NCI-H446 treated with DMSO at 0.1 percent for 48 hours (cell line): ENCODE measurements around the gene SAMD8.
A peak's percentile ranks its signal among the peaks of the same experiment; 100 is the strongest.
"Not testable (repeated sequence)": the region's sequence is repeated elsewhere in the genome, so short reads cannot be mapped to it uniquely, and the experiment has no call there.

Experiments
- DNase-seq: peaks from one replicate; lab custom pipeline; 2025; lab: John Stamatoyannopoulos, UW

Gene SAMD8

DNA sequence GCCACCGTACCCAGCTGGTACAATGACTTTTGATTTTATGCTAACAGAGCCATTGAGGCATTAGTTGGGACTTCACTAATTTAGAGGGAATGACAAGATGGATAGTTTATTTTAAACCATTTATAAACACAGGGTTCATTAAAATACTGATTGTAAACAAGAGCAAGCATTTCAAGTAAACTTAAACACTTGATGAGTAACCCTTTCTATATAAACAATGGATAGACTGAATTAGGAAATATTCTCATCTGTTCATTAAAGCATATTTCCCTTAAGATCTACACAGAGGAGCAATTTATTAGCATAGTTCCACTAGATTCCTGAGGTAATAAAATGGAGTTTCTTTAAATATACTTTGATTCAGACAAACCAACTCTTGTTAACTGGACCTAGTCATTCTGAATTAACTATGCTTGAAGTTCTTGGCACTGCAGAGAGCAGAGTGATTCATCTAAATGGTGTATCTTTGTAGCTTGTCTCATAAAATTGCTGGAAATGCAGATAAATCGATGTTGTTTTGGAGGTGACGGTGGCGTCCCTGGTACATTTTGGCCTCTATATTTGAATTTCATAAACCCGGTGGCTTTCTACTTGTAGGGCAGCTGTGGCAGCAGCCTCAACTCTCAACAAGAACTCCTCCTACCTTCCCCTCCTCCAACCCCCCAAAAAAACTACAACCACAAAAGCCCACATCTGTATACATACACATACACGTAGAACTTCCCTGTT, 83.7 kb downstream of the SAMD8 start:
- no peak for DNase-seq

DNA sequence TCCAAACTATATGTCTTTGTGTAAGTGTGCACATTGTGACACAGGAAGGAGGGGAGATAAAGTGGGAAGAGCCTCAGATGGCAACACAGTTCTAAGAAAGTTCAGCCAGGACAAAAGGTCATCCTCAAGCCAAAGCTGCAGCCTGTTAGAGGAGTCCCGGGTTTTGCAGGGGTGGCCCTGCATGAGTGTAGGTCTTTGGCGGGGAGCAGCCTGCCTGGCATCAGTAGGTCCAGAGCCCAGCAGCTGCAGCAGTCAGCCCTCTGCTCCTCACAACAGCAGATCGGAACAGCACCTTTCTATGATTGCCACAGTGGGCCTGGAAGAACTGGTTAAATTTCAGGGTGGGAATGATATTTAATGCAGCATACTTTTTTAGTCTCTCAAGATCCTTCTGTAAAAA, 85.6 kb downstream of the SAMD8 start:
- DNase-seq = no peak

DNA sequence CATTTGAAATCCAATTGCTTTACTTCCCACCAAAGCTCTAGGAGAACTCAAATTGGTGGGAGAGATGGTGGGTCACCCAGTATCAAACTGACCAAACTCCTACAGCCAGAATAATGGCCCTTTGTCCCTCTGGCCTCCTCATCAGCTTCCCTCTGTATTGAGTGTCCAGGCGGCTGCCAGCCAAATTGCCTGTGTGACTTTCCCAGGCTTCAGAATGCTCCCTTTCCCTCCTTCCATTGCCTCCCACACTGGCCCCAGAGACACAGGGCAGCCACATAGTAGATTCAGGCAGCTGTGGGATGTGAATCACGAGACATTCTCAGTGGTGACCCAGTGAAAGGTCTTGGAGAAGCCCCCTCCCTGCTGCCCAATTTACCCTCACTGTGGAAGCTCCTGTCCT, 86.5 kb downstream of the SAMD8 start:
- DNase-seq = no peak

DNA sequence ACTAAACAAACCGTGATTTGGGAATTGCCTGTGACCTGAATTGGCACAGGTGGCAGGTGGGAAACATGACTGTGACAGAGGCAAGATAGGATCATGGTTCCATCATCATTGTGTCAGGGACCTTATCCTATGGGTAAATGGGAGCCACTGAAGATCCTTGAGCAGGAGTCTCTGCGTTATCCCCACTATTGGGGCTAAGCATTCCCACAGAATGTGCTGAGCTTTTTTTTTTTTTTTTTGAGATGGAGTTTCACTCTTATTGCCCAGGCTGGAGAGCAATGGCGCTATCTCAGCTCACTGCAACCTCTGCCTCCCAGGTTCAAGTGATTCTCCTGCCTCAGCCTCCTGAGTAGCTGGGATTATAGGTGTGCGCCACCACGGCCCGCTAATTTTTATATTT, 88.5 kb downstream of the SAMD8 start:
- not testable (repeated sequence) for DNase-seq

DNA sequence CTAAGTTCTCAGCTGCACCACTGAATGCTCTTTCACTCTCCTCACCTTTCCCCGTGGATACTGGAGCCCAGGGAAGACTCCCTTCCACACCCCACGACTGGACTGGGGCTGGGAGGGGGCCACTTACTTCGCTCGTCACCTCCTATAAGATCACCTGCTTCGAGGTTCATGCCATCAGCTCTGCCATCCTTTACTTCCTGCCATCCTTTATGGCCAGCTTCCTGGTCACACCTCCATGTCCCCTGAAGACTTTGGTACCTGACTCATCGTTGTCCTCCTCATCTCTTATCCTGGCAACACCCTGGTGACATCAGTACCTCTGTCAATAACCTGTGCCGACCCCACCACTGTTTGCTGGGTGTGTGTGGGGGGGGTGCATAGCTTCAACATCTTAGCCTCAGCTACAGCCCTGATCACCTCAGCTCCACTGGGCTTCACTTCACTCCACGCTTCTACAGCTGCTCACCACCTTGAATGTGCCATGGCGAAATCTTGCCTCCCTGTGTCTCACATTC, 90.4 kb downstream of the SAMD8 start:
- no peak for DNase-seq

DNA sequence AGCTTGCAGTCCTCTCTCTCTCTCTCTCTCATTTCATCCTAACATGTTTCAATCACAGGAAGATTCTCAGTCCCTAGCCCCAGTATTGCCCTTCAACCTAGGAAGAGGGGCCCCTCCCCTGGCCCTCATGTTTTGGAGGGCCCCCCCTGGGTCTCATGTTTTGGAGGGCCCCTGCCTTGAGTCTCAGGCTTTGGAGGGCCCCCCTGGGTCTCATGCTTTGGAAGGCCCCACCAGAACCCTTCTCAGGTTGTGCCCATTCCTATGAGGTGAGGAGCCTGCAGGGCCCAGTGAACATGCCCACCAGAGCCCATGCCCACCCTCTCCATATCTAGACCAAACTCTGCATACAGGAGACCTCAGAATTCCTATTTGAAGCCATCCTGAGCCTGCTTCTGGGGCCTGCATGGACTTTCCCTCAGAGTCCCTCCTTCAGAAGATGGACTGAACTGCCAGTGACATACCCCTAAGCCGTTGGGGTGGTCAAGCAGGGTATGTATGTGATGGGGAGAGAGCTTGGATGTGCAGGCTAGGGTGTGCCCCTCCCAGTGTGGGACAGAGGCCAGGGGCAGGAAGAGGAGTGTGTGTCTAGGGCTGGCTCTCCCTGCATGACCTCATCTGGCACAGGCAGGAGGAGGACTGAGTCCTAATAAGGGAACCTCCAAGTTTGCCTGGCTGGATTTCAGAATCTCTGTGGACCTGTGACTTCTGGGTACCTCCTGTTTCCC, 91.0 kb downstream of the SAMD8 start:
- DNase-seq = no peak

DNA sequence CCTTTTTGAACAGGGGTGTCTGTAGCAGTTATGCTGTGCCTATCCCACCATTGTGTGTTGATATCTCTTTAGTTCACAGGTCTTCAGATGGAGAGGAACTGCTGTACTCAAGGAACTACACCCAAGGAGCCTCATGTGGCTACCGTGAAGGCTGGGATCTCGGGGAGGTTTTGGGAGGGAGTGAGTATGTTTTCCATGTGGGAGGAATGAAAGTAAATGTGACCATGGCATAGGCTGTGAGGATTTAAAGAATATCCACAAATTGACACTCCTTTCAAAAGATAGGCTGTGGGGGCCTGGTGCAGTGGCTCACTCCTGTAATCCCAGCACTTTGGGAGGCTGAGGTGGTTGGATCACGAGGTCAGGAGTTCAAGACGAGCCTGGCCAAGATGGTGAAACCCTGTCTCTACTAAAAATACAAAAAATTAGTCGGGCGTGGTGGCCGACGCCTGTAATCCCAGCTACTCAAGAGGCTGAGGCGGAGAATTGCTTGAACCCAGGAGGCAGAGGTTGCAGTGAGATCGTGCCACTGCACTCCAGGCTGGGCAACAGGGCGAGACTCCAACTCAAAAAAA, 91.7 kb downstream of the SAMD8 start:
- DNase-seq = not testable (repeated sequence)

DNA sequence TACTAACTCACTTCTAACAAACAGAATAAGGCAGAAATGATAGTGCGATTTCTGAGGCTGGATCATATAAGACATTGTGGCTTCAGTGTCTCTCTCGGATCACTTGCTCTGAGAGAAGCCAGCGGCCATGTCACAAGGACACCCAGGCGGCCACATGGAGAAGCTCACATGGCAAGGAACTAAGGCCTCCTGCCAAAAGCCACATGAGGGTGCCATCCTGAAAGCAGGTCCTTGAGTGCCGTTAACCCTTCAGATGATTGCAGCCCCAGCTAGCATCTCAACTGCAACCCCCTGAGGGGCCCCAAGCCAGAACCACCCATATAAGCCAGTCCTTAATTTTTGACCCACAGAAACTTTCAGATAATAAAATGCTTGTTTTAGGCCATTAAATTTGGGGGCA, 92.3 kb downstream of the SAMD8 start:
- DNase-seq = no peak

DNA sequence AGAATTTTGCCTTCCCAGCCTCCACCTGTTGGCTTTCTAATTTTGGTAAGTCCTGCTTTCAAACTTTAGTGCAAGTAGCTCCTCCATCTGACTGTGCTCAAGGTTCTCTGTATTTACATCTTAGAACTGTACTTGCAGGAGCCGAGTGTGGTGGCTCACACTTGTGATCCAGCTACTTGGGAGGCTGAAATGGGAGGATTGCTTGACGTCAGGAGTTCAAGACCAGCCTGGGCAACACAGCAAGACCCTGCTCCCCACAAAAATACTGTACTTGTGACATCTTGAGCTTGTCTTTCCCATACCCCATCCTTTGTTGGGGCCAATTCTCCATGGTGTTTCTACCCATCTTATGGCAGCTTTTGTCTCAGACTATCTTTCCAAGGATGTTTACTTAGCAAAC, 94.5 kb downstream of the SAMD8 start:
- no peak for DNase-seq

DNA sequence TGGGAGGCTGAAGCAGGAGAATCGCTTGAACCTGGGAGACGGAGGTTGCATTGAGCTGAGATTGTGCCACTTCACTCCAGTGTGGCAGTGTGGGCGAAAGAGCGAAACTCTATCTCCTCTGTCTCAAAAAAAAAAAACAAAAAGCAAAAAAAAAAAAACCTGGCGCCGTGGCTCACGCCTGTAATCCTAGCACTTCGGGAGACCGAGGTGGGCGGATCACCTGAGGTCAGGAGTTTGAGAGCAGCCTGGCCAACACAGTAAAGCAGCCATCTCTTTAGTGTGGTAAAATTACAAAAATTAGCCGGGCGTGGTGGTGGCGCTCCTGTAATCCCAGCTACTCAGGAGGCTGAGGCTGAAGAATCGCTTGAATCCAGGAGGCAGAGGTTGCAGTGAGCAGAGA, 95.2 kb downstream of the SAMD8 start:
- DNase-seq = not testable (repeated sequence)

DNA sequence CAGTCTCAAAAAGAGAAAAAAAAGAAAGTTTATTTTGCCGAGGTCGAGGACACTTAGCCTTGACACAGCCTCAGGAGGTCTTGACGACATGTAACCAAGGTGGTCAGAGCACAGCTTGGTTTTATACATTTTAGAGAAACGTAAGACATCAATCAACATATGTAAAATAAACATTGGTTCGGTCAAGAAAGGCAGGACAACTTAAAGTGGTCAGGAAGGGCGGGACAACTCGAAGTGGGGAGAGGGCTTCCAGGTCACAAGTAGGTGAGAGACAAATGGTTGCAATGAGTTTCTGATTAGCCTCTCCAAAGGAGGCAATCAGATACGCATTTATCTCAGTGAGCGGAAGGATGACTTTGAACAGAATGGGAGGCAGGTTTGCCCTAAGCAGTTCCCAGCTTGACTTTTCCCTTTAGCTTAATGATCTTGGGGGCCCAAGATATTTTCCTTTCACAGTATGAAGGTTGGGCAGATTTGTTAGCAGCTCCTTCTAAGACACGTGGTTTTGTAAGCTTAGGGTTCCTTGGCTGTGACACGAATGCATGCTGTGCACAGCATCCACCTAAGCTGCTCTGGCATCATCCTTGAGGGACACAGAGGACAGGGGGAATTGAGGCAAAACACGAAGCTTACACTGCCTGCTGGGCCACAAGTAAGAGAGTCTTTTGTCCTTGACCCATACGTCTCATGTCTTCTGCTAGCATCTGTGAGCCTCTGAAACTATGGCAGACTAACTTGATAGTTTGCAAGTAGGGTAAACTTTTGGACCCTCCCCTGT, 95.8 kb downstream of the SAMD8 start:
- DNase-seq = no peak

DNA sequence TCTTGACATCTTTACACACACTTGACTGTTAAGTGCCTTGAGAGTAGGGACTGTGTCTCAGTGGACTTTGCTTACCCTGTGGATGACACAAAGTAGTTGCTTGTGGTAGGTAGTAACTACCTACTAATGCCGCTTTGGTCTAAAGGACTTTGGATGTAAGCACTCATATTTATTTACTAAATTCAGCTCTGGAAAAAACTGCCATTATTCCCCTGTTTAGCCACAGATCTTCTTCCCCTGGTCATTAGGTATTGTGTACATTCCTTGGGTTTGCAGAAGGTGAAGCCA, 96.3 kb downstream of the SAMD8 start:
- no peak for DNase-seq

DNA sequence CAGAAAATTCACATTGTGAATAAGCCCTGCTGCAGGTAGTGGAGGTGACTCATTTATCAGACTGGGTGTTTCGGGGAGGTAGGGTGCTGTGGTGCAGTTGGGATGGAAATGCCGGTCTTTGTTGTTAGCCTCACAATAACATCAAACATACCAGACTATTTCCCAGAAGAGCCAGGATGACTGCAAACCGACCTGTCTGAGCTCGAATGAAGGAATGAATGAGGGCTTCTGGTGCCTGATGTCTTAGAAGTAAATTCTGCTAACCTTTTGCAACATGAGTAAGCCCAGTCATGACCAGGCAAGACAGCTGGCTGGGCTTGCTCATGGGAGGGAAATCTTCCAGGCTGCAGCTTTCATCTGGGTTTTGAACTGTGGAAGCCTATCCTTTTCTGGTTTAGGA, 96.7 kb downstream of the SAMD8 start:
- DNase-seq = no peak

DNA sequence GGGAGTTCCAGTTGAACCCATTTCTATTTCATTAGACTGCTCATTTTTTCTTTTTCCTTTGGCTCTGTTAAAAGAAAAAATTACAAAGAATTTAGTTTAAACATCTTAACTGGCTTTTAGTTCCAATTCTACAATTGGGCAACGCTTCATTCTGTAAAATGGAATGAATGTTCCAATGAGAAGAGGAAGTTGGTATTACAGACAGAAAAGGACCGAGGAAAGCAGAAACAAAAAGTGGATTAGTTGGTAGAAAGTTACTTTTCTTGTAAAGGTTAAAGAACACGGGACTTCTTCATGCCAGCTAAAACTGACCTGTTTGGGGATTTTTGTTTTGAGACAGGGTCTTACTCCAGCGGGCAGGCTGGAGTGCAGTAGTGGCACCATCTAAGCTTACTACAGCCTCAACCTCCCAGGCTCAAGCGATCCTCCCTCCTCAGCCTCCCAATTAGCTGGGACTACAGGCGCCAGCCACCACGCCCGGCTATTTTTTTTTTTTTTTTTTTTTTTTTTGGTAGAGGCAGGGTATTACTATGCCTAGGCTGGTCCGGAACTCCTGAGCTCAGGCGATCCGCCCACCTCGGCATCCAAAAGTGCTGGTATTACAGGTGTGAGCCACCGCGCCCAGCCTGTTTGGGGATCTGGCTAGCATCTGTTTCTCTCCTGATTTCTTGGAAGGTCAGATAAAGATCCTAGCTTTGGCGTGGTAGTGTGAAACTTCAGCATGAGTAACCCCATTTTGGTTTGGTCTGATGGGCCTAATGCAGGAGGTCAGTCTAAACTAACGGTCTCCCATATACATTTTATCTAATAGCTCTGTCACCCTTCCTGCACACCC, 97.8 kb downstream of the SAMD8 start:
- DNase-seq = no peak

DNA sequence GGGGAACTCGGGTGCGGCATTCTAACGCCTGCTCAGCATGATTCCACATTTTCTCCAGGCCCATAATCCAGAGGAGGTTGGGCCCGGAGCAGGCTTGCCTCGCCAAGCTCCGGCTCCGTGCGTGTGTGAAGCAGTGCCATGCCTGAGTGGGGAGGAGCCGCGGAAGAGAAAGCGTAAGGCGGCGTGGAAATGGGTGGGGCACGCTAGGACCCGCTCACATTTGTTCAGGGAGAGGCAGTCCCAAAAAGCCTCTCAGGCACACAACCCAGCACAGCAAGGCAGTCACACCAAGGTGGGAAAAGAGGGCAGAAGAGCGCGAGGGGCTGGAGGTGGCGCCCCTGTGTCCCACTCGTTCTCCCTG, 98.4 kb downstream of the SAMD8 start:
- no peak for DNase-seq

DNA sequence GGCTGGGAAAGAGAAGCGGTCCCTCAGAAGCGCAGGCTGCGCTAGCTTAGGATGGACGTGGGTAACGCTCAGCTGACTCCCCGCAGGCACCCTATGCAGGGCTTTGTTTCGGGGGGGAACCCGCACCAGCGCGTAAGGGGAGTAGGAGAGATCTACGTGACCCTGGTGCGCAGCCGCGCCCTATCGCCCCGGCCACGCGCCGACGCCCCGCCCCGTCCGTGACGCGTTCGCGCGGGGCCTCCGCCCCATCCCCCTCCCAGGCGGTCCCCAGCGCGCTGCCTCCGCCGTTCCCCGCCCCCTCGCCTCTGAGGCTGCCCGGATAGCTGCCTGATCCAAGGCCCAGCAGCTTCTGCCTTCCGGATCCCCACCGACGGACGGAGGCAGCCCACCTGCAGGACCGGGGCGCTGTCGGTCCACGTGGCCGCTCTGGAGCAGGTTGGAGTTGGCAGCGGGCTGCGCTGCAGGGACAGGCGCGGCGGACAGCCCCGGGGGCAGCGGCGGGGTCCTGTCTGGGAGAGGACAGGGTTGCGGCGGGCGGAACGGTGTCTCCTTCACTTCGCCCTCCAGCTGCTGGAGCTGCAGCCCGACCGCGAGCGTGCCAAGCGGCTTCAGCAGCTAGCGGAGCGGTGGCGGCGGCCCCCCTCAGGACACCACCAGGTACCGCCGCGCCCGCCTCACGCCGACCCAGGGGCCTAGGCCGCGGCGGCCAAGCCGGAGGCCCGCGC, 99.0 kb downstream of the SAMD8 start, which contains the start of gene VDAC2:
Gene VDAC2, plus strand, starts transcription at position 515 of the 725 bp plus-strand sequence. CDS start 363 bp downstream, outside the sequence.
- peak; percentile 70 for DNase-seq

DNA sequence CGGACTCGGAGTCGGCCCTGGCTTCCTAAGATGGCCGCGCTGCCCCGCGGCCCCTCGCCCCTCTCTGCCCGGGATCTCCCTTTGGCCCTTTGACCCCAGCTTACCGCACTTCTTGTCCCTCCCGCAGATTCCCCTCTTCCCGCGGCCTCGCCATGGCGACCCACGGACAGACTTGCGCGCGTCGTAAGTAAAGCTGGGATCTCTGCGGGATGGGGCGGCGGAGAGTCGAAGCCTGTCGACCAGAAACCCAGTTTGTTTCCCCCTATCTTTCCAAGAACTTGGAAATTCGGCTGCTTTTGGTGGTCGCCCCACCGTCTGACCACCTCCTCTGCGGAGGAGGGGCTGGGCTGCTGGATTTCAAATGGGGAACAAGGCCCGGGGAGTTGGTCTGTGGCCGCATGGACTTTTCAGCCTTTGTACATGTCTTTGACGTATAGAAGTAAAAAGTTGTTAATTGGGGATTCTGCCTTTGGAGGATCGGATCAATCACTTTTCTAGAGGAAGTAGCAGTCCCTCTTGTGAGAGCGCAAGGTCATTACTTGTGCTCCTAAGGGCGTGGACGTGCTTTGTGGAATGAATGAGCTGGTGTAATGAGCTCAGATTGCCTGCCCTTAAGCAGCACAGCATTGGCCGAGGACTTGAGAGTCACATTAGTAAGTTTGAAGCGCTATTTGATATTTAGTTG, 99.7 kb downstream of the SAMD8 start:
- no peak for DNase-seq

DNA sequence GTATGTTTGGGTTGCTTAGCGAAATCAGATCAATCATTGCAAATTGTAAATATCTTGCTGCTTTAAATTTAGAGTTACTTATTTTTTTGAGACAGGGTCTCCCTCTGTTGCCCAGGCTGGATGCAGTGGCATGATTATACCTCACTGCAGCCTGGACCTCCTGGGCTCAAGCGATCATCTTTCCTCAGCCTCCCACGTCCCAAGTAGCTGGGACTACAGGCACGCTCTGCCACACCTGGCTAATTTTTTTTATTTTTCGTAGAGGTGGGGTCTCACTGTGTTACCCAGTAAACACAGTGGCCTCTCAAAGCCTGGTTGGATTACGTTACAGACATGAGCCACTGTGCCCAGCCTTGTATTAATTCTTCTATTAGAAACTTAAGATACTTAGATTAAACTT, 100.9 kb downstream of the SAMD8 start:
- no peak for DNase-seq

DNA sequence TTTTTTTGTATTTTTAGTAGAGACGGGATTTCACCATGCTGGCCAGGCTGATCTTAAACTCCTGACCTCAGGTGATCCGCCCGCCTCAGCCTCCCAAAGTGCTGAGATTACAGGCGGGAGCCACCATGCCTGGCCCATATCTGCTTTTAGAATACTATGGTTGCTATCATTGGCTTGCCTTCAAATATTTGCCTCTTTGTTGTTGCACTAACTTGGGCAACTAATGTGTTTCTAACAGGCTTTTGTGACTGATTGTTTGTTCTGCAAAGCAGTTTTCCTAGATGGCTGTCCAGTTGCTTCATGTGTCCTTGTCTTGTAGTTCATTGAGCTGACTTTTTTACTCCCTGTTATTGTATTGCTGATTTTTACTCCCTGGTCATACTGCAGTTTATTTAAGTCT, 108.8 kb downstream of the SAMD8 start:
- DNase-seq = no peak

DNA sequence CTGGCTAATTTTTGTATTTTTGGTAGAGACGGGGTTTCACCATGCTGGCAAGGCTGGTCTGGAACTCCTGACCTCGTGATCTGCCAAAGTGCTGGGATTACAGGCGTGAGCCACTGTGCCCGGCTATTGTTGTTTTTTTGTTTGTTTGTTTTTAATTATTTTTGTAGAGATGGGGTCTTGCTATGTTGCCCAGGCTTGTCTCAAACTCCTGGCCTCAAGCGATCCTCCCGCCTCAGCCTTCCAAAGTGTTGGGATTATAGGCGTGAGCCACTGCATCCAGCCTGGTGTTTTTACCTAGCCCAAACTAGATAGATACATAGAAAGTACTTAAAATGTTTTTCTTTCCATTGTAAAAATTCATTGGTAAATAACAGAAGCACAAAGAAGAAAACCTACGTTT, 110.0 kb downstream of the SAMD8 start:
- DNase-seq = not testable (repeated sequence)
